Loucy (cell line): ENCODE measurements around the gene NKAIN2.

ENCODE experiments used
- H2AFZ ChIP-seq: fragments of 200-600 bp; sonication (generic); 2 replicates; pipeline ENCODE4 v1.6.0; 2016; ENCODE audit warnings: antibody characterized with exemption, mild to moderate bottlenecking, low read length, moderate library complexity
- H3F3A ChIP-seq: fragments of 200-600 bp; 2 replicates; pipeline ENCODE4 v1.6.0; 2016; ENCODE audit warnings: antibody characterized with exemption, low read depth, mild to moderate bottlenecking
- H3K27me3 ChIP-seq: fragments of 200-600 bp; sonication (generic); 2 replicates; pipeline ENCODE4 v1.6.1; 2014; ENCODE audit warnings: low read length, mild to moderate bottlenecking; ENCODE audit not compliant: insufficient read depth, poor library complexity, severe bottlenecking
- H3K36me3 ChIP-seq: fragments of 200-600 bp; sonication (generic); 2 replicates; pipeline ENCODE4 v1.6.1; 2016; ENCODE audit warnings: low read length; ENCODE audit not compliant: insufficient read depth
- H3K4me1 ChIP-seq: fragments of 200-600 bp; sonication (generic); 2 replicates; pipeline ENCODE4 v1.5.1; 2014; ENCODE audit warnings: low read length, mild to moderate bottlenecking; ENCODE audit not compliant: insufficient read depth, poor library complexity, severe bottlenecking
- H3K4me2 ChIP-seq: fragments of 200-600 bp; sonication (generic); 2 replicates; pipeline ENCODE4 v1.6.0; 2014; ENCODE audit warnings: antibody characterized with exemption, low read length, low read depth, mild to moderate bottlenecking; ENCODE audit not compliant: poor library complexity, severe bottlenecking
- H3K4me3 ChIP-seq: fragments of 200-600 bp; sonication (generic); 2 replicates; pipeline ENCODE4 v1.5.1; 2014; ENCODE audit warnings: low read length, mild to moderate bottlenecking, mixed read lengths; ENCODE audit not compliant: poor library complexity, severe bottlenecking
- H3K79me2 ChIP-seq: fragments of 200-600 bp; sonication (generic); 2 replicates; pipeline ENCODE4 v1.6.1; 2014; ENCODE audit warnings: low read length; ENCODE audit not compliant: insufficient read depth
- H3K9ac ChIP-seq: fragments of 200-600 bp; sonication (generic); 2 replicates; pipeline ENCODE4 v1.6.0; 2014; ENCODE audit warnings: mild to moderate bottlenecking, low read depth, low read length, moderate library complexity; ENCODE audit not compliant: poor library complexity, severe bottlenecking
- H3K9me2 ChIP-seq: fragments of 200-600 bp; sonication (generic); replicated peaks from 2 replicates; pipeline ENCODE4 v1.6.1; 2016; ENCODE audit warnings: low read depth, low read length, mixed read lengths
- H3K9me3 ChIP-seq: fragments of 200-600 bp; sonication (generic); 2 replicates; pipeline ENCODE4 v1.6.1; 2014; ENCODE audit warnings: mild to moderate bottlenecking, antibody characterized with exemption, low read length, low read depth; ENCODE audit not compliant: insufficient read depth
- H4K20me1 ChIP-seq: fragments of 200-600 bp; sonication (generic); 2 replicates; pipeline ENCODE4 v1.6.0; 2014; ENCODE audit warnings: antibody characterized with exemption, low read length, mild to moderate bottlenecking; ENCODE audit not compliant: insufficient read depth, poor library complexity, severe bottlenecking
- CTCF ChIP-seq: fragments of 200-600 bp; sonication (generic); conservative IDR thresholded peaks from 2 replicates; pipeline ENCODE4 v1.5.1; 2014; ENCODE audit warnings: mild to moderate bottlenecking, antibody characterized with exemption, low read length
- EZH2phosphoT487 ChIP-seq: fragments of 200-600 bp; IDR thresholded peaks from 2 replicates; pipeline ENCODE4 v1.6.1; 2018; ENCODE audit warnings: antibody characterized with exemption, mild to moderate bottlenecking, moderate library complexity, borderline replicate concordance

NKAIN2 gene

GRCh38 chr6:123895806-123896205 lies 92.1 kb downstream of the NKAIN2 start:
- Histone ChIP-seq H3K9me2 (no peaks in the 10 kb centered on the region), H4K20me1 (no peaks in the 10 kb centered on the region), H3K4me1 (peaks cover 21% of the 10 kb centered on the region), H3K36me3 (no peaks in the 10 kb centered on the region), H3F3A (no peaks in the 10 kb centered on the region), H3K79me2 (no peaks in the 10 kb centered on the region), H3K9ac (no peak overlapping the region), H3K27me3 (no peaks in the 10 kb centered on the region), H3K9me3 (no peaks in the 10 kb centered on the region), H3K4me2 (no peak overlapping the region), H2AFZ (no peak overlapping the region), H3K4me3 (no peak overlapping the region)
- TF ChIP-seq EZH2phosphoT487, result no peak
- no peak for TF ChIP-seq CTCF

- no peak overlapping the region for H2AFZ ChIP-seq
- H3K4me1 ChIP-seq, result peaks cover 32% of the 10 kb centered on the region
- H3K9me3 ChIP-seq, result no peaks in the 10 kb centered on the region
- H3K9ac ChIP-seq, result no peak overlapping the region
- no peak overlapping the region for H3K4me3 ChIP-seq
- no peak for TF ChIP-seq CTCF
- TF ChIP-seq EZH2phosphoT487, result no peak
- H3K4me2 ChIP-seq, result no peak overlapping the region
- peaks cover 6% of the 10 kb centered on the region; the same call in 1 of the 2 replicates for H3F3A ChIP-seq
- H3K36me3 ChIP-seq, result no peaks in the 10 kb centered on the region
- H3K27me3 ChIP-seq, result no peaks in the 10 kb centered on the region
- H4K20me1 ChIP-seq, result no peaks in the 10 kb centered on the region
- H3K9me2 ChIP-seq, result no peaks in the 10 kb centered on the region
- no peaks in the 10 kb centered on the region for H3K79me2 ChIP-seq
Observed at GRCh38 chr6:123896869-123897268, 93.2 kb downstream of the NKAIN2 start.

GRCh38 chr6:123897965-123898364 lies 94.3 kb downstream of the NKAIN2 start:
- no peak overlapping the region for H2AFZ ChIP-seq

More at GRCh38 chr6:123897965-123898364, 94.3 kb downstream of the NKAIN2 start:
- H3K4me2 ChIP-seq, result no peak overlapping the region
- peaks cover 43% of the 10 kb centered on the region for H3K4me1 ChIP-seq
- no peaks in the 10 kb centered on the region for H3K9me3 ChIP-seq
- H3K9me2 ChIP-seq, result no peaks in the 10 kb centered on the region
- no peaks in the 10 kb centered on the region for H3K36me3 ChIP-seq
- H3K4me3 ChIP-seq, result no peak overlapping the region
- no peak overlapping the region for H3K9ac ChIP-seq
- H3F3A ChIP-seq, result peaks cover 6% of the 10 kb centered on the region; the same call in 1 of the 2 replicates
- H4K20me1 ChIP-seq, result no peaks in the 10 kb centered on the region
- no peaks in the 10 kb centered on the region for H3K79me2 ChIP-seq
- H3K27me3 ChIP-seq, result no peaks in the 10 kb centered on the region
- TF ChIP-seq EZH2phosphoT487 (no peak), CTCF (no peak)
